ENCODE data around the gene VAMP1. TPM values are rescaled to one million over a fixed set of nuclear protein-coding genes. Genes with fewer than 3 reads are reported as not detected.

The VAMP1 gene
- total RNA-seq, 1 donor, result 6.5 TPM

DNA sequence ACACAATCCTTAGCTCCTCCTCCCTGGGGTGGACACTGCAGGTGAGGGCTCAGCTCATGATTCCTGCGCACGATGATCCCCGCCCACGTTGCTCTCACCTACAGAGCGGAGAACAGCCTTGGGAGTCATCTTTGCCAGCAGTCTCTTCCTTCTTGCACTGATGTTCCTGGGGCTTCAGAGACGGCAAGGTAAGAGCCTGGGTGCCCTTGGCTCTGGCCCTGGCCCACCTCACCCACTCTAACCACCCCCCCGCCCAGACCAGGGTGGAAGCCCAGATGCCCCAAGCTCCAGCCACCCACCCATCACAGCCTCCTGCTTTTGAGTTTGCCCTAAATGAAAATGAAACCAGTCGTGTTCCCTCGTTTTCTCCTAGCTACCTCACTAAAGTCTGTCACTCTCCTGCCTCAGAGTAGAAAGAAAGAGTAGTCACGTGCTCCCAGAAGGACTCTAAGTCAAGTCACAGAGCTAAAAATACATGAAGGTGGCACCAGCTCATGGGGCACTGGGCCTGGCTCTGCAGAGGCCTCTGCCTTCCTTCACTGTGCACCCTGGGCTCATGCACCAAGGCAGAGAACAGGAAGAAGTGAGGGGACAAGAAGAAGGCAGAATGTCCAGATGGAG lies 9.6 kb downstream of the VAMP1 start:
- no peak overlapping the region for H3K4me3 ChIP-seq (ENCODE audit: insufficient read depth, low read length)
- no peaks in the 10 kb centered on the region for H3K4me1 ChIP-seq (ENCODE audit: insufficient read depth, low read length)
- no peak for DNase-seq (ENCODE audit: insufficient read length, low spot score, missing footprints)
- peaks cover 3% of the 10 kb centered on the region for H4K20me1 ChIP-seq (ENCODE audit: insufficient read depth, low read length)
- no peak overlapping the region for H3K27ac ChIP-seq (ENCODE audit: low read depth, low read length)
- H3K27me3 ChIP-seq (ENCODE audit: insufficient read depth, low read length), result no peaks in the 10 kb centered on the region
- peaks cover 1% of the 10 kb centered on the region for H3K79me2 ChIP-seq (ENCODE audit: insufficient read depth, low read length)
- H3K4me2 ChIP-seq (ENCODE audit: insufficient read depth, low read length), result no peak overlapping the region
- H3K36me3 ChIP-seq (ENCODE audit: insufficient read depth, low read length), result peaks cover 77% of the 10 kb centered on the region
- TF ChIP-seq, protein P1, sequence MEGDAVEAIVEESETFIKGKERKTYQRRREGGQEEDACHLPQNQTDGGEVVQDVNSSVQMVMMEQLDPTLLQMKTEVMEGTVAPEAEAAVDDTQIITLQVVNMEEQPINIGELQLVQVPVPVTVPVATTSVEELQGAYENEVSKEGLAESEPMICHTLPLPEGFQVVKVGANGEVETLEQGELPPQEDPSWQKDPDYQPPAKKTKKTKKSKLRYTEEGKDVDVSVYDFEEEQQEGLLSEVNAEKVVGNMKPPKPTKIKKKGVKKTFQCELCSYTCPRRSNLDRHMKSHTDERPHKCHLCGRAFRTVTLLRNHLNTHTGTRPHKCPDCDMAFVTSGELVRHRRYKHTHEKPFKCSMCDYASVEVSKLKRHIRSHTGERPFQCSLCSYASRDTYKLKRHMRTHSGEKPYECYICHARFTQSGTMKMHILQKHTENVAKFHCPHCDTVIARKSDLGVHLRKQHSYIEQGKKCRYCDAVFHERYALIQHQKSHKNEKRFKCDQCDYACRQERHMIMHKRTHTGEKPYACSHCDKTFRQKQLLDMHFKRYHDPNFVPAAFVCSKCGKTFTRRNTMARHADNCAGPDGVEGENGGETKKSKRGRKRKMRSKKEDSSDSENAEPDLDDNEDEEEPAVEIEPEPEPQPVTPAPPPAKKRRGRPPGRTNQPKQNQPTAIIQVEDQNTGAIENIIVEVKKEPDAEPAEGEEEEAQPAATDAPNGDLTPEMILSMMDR (IDR thresholded peaks at IDR 0.05; ENCODE audit: extremely low read depth, low read depth, low read length), result no peak
- no peak overlapping the region for H2AFZ ChIP-seq (ENCODE audit: low read length)
- H3K9me3 ChIP-seq (ENCODE audit: low read depth, low read length), result no peaks in the 10 kb centered on the region

DNA sequence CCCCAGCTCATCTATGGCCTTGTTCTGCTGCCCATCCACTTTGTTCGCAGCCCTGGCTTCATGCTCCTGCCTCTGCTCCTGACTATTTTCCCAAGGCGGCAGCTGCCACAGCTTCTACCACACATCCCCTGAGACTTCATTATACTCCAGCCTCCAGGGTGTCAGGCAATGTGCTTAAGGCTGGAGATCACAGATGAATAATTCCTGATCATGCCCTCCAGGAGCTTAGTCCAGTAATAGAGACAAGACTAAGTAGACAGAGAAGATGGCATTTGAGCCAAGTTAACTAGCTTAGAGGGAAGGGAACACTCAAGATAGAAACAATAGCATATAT lies 11.5 kb downstream of the VAMP1 start:
- H3K27ac ChIP-seq (ENCODE audit: low read depth, low read length), result no peak overlapping the region
- no peak overlapping the region for H3K4me3 ChIP-seq (ENCODE audit: insufficient read depth, low read length)
- no peaks in the 10 kb centered on the region for H3K79me2 ChIP-seq (ENCODE audit: insufficient read depth, low read length)
- H3K27me3 ChIP-seq (ENCODE audit: insufficient read depth, low read length), result no peaks in the 10 kb centered on the region
- TF ChIP-seq, protein P1 (IDR thresholded peaks at IDR 0.05; ENCODE audit: extremely low read depth, low read depth, low read length), result no peak
- no peaks in the 10 kb centered on the region for H4K20me1 ChIP-seq (ENCODE audit: insufficient read depth, low read length)
- H3K36me3 ChIP-seq (ENCODE audit: insufficient read depth, low read length), result peaks cover 67% of the 10 kb centered on the region
- no peak overlapping the region for H2AFZ ChIP-seq (ENCODE audit: low read length)
- no peaks in the 10 kb centered on the region for H3K9me3 ChIP-seq (ENCODE audit: low read depth, low read length)
- no peaks in the 10 kb centered on the region for H3K4me1 ChIP-seq (ENCODE audit: insufficient read depth, low read length)
- DNase-seq (ENCODE audit: insufficient read length, low spot score, missing footprints), result no peak
- H3K4me2 ChIP-seq (ENCODE audit: insufficient read depth, low read length), result no peak overlapping the region

DNA sequence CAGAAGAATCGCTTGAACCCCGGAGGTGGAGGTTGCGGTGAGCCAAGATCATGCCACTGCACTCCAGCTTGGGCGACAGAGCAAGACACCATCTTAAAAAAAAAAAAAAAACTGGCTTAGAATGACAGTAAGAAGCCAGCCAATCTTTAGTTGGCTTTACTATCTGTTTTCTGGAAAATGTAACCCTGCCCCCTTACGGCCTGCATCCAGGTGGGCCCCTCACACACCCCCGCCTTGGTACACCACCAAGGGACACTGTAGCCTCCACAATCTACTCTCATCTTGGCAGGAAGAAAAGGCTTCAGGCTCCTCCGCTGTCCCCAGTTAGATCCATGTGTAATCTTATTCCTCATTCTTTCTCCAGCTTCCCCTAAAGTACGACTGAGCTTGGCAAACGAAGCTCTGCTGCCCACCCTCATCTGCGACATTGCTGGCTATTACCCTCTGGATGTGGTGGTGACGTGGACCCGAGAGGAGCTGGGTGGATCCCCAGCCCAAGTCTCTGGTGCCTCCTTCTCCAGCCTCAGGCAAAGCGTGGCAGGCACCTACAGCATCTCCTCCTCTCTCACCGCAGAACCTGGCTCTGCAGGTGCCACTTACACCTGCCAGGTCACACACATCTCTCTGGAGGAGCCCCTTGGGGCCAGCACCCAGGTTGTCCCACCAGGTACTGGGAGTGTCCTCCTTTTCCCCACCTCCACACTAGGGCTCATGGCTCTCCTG lies 12.0 kb downstream of the VAMP1 start:
- Histone ChIP-seq H3K27ac (ENCODE audit: low read depth, low read length) (no peak overlapping the region), H3K4me3 (ENCODE audit: insufficient read depth, low read length) (no peak overlapping the region), H3K4me1 (ENCODE audit: insufficient read depth, low read length) (no peaks in the 10 kb centered on the region), H3K79me2 (ENCODE audit: insufficient read depth, low read length) (no peaks in the 10 kb centered on the region), H3K4me2 (ENCODE audit: insufficient read depth, low read length) (no peak overlapping the region), H4K20me1 (ENCODE audit: insufficient read depth, low read length) (no peaks in the 10 kb centered on the region), H3K27me3 (ENCODE audit: insufficient read depth, low read length) (no peaks in the 10 kb centered on the region), H3K36me3 (ENCODE audit: insufficient read depth, low read length) (peaks cover 64% of the 10 kb centered on the region), H2AFZ (ENCODE audit: low read length) (no peak overlapping the region), H3K9me3 (ENCODE audit: low read depth, low read length) (no peaks in the 10 kb centered on the region)
- peak; percentile 52 for DNase-seq (ENCODE audit: insufficient read length, low spot score, missing footprints)
- TF ChIP-seq, protein P1 (IDR thresholded peaks at IDR 0.05; ENCODE audit: extremely low read depth, low read depth, low read length), result no peak

DNA sequence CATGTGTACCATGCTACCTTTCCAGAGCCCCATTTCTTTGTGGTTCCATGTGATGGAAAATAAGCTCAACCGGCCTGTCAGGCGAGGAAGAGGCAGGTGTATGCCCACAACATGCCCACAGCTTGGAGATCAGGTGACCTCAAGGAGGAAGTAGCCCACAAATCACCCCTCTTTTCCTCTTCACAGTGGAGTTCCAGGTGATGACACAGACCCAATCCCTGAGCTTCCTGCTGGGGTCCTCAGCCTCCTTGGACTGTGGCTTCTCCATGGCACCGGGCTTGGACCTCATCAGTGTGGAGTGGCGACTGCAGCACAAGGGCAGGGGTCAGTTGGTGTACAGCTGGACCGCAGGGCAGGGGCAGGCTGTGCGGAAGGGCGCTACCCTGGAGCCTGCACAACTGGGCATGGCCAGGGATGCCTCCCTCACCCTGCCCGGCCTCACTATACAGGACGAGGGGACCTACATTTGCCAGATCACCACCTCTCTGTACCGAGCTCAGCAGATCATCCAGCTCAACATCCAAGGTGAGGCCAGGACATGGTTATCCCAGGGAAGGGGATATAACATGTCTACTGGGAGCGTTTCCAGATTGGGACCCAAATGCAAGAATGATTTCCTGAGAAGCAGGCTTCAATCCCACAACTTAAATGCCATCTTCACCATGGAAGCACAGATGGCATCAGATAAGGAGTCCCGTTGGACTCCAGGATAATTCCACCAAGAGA lies 13.1 kb downstream of the VAMP1 start:
- no peak overlapping the region for H3K4me2 ChIP-seq (ENCODE audit: insufficient read depth, low read length)
- peaks cover 3% of the 10 kb centered on the region for H3K79me2 ChIP-seq (ENCODE audit: insufficient read depth, low read length)
- no peak overlapping the region for H2AFZ ChIP-seq (ENCODE audit: low read length)
- no peak for DNase-seq (ENCODE audit: insufficient read length, low spot score, missing footprints)
- no peak overlapping the region for H3K4me3 ChIP-seq (ENCODE audit: insufficient read depth, low read length)
- no peak overlapping the region for H3K27ac ChIP-seq (ENCODE audit: low read depth, low read length)
- H4K20me1 ChIP-seq (ENCODE audit: insufficient read depth, low read length), result no peaks in the 10 kb centered on the region
- no peaks in the 10 kb centered on the region for H3K9me3 ChIP-seq (ENCODE audit: low read depth, low read length)
- peaks cover 55% of the 10 kb centered on the region for H3K36me3 ChIP-seq (ENCODE audit: insufficient read depth, low read length)
- TF ChIP-seq, protein P1 (IDR thresholded peaks at IDR 0.05; ENCODE audit: extremely low read depth, low read depth, low read length), result no peak
- no peaks in the 10 kb centered on the region for H3K27me3 ChIP-seq (ENCODE audit: insufficient read depth, low read length)
- peaks cover 6% of the 10 kb centered on the region for H3K4me1 ChIP-seq (ENCODE audit: insufficient read depth, low read length)

Data from osteoblast (primary cell).